OCI-LY1 (cell line): ENCODE results near the gene KRTAP16-1.

Source experiments
- CTCF ChIP-seq: fragments of 200-600 bp; sonication (generic), shearing (Covaris generic); IDR thresholded peaks from 2 replicates; pipeline ENCODE4 v1.5.1; 2017; ENCODE audit warnings: mild to moderate bottlenecking, antibody characterized with exemption, low read length, moderate library complexity, mixed read lengths
- EZH2 ChIP-seq: fragments of 200-600 bp; sonication (generic), shearing (Covaris generic); IDR thresholded peaks from 2 replicates; pipeline ENCODE4 v1.8.0; 2017; ENCODE audit warnings: borderline replicate concordance, mixed run types, mild to moderate bottlenecking, antibody characterized with exemption, low read length, moderate library complexity, mixed read lengths

- TF ChIP-seq CTCF (no peak), EZH2 (no peak)
These were observed 43.7 kb upstream of the KRTAP16-1 start for GRCh38 chr17:41352597-41353366.
